OCI-LY1 (cell line): ENCODE measurements around the gene MRPS27.

Experiments used
- H2AFZ ChIP-seq: fragments of 200-600 bp; sonication (generic), shearing (Covaris generic); 2 replicates; pipeline ENCODE4 v1.6.0; 2014; ENCODE audit warnings: antibody characterized with exemption, mild to moderate bottlenecking, low read length
- H3F3A ChIP-seq: fragments of 200-600 bp; sonication (generic), shearing (Covaris generic); 2 replicates; pipeline ENCODE4 v1.6.0; 2014; ENCODE audit warnings: mild to moderate bottlenecking, antibody characterized with exemption, low read length, moderate library complexity; ENCODE audit not compliant: insufficient read depth
- H3K27ac ChIP-seq: fragments of 200-600 bp; sonication (generic); 2 replicates; pipeline ENCODE4 v1.5.1; 2014; ENCODE audit warnings: low read length, mixed run types, mild to moderate bottlenecking, low read depth; ENCODE audit not compliant: poor library complexity, severe bottlenecking
- H3K27me3 ChIP-seq: fragments of 200-600 bp; sonication (generic); 2 replicates; pipeline ENCODE4 v1.6.0; 2014; ENCODE audit warnings: antibody characterized with exemption, mild to moderate bottlenecking, low read length, moderate library complexity; ENCODE audit not compliant: insufficient read depth
- H3K36me3 ChIP-seq: fragments of 200-600 bp; sonication (generic); 2 replicates; pipeline ENCODE4 v1.6.1; 2014; ENCODE audit warnings: mild to moderate bottlenecking, antibody characterized with exemption, low read length, moderate library complexity, mixed read lengths; ENCODE audit not compliant: insufficient read depth
- H3K4me1 ChIP-seq: fragments of 200-600 bp; sonication (generic); 2 replicates; pipeline ENCODE4 v1.5.1; 2014; ENCODE audit warnings: mild to moderate bottlenecking, low read length, moderate library complexity; ENCODE audit not compliant: insufficient read depth, severe bottlenecking
- H3K4me2 ChIP-seq: fragments of 200-600 bp; sonication (generic), shearing (Covaris generic); 2 replicates; pipeline ENCODE4 v1.6.1; 2014; ENCODE audit warnings: low read length
- H3K4me3 ChIP-seq: fragments of 200-600 bp; sonication (generic); 2 replicates; pipeline ENCODE4 v1.5.1; 2014; ENCODE audit warnings: low read length, low read depth, mild to moderate bottlenecking, mixed read lengths; ENCODE audit not compliant: poor library complexity, severe bottlenecking
- H3K79me2 ChIP-seq: fragments of 200-600 bp; shearing (Covaris generic); 2 replicates; pipeline ENCODE4 v1.6.1; 2016; ENCODE audit warnings: mixed run types, low read length, mixed read lengths; ENCODE audit not compliant: insufficient read depth
- H3K9ac ChIP-seq: fragments of 200-600 bp; sonication (generic), shearing (Covaris generic); 2 replicates; pipeline ENCODE4 v1.6.1; 2014; ENCODE audit warnings: mild to moderate bottlenecking, low read length, mixed read lengths
- H3K9me2 ChIP-seq: fragments of 200-600 bp; sonication (generic), shearing (Covaris generic); 2 replicates; pipeline ENCODE4 v1.6.1; 2014; ENCODE audit warnings: low read depth, mild to moderate bottlenecking, low read length, mixed read lengths
- H3K9me3 ChIP-seq: fragments of 200-600 bp; shearing (Covaris generic); 2 replicates; pipeline ENCODE4 v1.6.1; 2014; ENCODE audit warnings: low read length, mixed read lengths
- H4K20me1 ChIP-seq: fragments of 200-600 bp; sonication (generic), shearing (Covaris generic); 2 replicates; pipeline ENCODE4 v1.6.0; 2016; ENCODE audit warnings: mild to moderate bottlenecking, low read length; ENCODE audit not compliant: insufficient read depth
- CTCF ChIP-seq: fragments of 200-600 bp; sonication (generic), shearing (Covaris generic); IDR thresholded peaks from 2 replicates; pipeline ENCODE4 v1.5.1; 2017; ENCODE audit warnings: mild to moderate bottlenecking, antibody characterized with exemption, low read length, moderate library complexity, mixed read lengths
- EZH2 ChIP-seq: fragments of 200-600 bp; sonication (generic), shearing (Covaris generic); IDR thresholded peaks from 2 replicates; pipeline ENCODE4 v1.8.0; 2017; ENCODE audit warnings: borderline replicate concordance, mixed run types, mild to moderate bottlenecking, antibody characterized with exemption, low read length, moderate library complexity, mixed read lengths

MRPS27 gene

GRCh38 chr5:72270037-72270436 lies 50.0 kb downstream of the MRPS27 start:
- H3K27me3 ChIP-seq: no peaks in the 10 kb centered on the region
- no peaks in the 10 kb centered on the region for H3K9me2 ChIP-seq
- no peaks in the 10 kb centered on the region for H4K20me1 ChIP-seq
- no peak overlapping the region for H3K27ac ChIP-seq
- H3K9ac ChIP-seq: no peak overlapping the region
- no peak for TF ChIP-seq CTCF
- H3K9me3 ChIP-seq: no peaks in the 10 kb centered on the region
- H3F3A ChIP-seq: no peaks in the 10 kb centered on the region
- H2AFZ ChIP-seq: no peak overlapping the region
- peaks cover 55% of the 10 kb centered on the region for H3K36me3 ChIP-seq
- H3K4me1 ChIP-seq: peaks cover 3% of the 10 kb centered on the region
- H3K4me2 ChIP-seq: no peak overlapping the region
- no peak overlapping the region for H3K4me3 ChIP-seq
- H3K79me2 ChIP-seq: peaks cover 18% of the 10 kb centered on the region; the same call in 1 of the 2 replicates

DNA sequence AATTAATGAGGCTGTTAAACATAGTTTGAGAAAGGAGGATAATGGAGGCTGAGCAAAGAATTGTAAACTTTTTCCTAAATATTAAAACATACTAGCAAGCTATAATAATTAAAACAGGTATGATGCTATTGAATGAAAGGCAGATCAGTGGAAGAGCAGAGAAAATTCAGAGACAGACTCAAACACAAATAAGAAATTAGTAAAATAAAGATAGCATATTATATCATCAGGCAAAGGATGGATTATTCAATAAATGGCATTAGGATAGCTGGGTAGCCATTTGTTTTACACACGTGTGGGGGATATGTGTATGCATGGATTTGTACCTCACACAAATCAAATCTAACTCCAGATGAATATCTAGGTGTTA lies 50.6 kb downstream of the MRPS27 start:
- Histone ChIP-seq H4K20me1 (no peaks in the 10 kb centered on the region), H3K36me3 (peaks cover 61% of the 10 kb centered on the region), H3K4me2 (no peak overlapping the region), H2AFZ (no peak overlapping the region), H3K4me1 (peaks cover 9% of the 10 kb centered on the region), H3K9me3 (no peaks in the 10 kb centered on the region), H3K27me3 (no peaks in the 10 kb centered on the region), H3K9me2 (no peaks in the 10 kb centered on the region), H3F3A (no peaks in the 10 kb centered on the region), H3K79me2 (peaks cover 18% of the 10 kb centered on the region; the same call in 1 of the 2 replicates), H3K4me3 (no peak overlapping the region), H3K9ac (no peak overlapping the region), H3K27ac (no peak overlapping the region)
- no peak for TF ChIP-seq CTCF
- no peak for TF ChIP-seq EZH2

GRCh38 chr5:72268753-72269410 lies 51.2 kb downstream of the MRPS27 start:
- Histone ChIP-seq H3K4me1 (peaks cover 9% of the 10 kb centered on the region), H3K9me2 (no peaks in the 10 kb centered on the region), H3K4me3 (no peak overlapping the region), H3K79me2 (peaks cover 18% of the 10 kb centered on the region; the same call in 1 of the 2 replicates), H3K4me2 (no peak overlapping the region), H3K27me3 (no peaks in the 10 kb centered on the region), H3K36me3 (peaks cover 61% of the 10 kb centered on the region), H3K9me3 (no peaks in the 10 kb centered on the region), H4K20me1 (no peaks in the 10 kb centered on the region), H2AFZ (no peak overlapping the region), H3F3A (no peaks in the 10 kb centered on the region), H3K9ac (no peak overlapping the region), H3K27ac (no peak overlapping the region)
- TF ChIP-seq CTCF (peak; percentile 76), EZH2 (no peak)
